Pulmonary artery endothelial cell (primary cell): Measurements from ENCODE around the gene PDILT. TPM values are rescaled to one million over a fixed set of nuclear protein-coding genes. Genes with fewer than 3 reads are reported as not detected.

Experiments used
- DNase-seq: peaks from one replicate; pipeline ENCODE4 v3.0.0-alpha.2; 2011; ENCODE audit warnings: low read depth, low spot score
- total RNA-seq: library from RNA; depleted of rRNA; stranded (reverse); fragments of >200 nt; gene quantifications from 2 replicates; pipeline ENCODE4 v1.2.3, GENCODE V29; 2014

The PDILT gene
- total RNA-seq, 1 donor from 2014 or later = not detected

DNA sequence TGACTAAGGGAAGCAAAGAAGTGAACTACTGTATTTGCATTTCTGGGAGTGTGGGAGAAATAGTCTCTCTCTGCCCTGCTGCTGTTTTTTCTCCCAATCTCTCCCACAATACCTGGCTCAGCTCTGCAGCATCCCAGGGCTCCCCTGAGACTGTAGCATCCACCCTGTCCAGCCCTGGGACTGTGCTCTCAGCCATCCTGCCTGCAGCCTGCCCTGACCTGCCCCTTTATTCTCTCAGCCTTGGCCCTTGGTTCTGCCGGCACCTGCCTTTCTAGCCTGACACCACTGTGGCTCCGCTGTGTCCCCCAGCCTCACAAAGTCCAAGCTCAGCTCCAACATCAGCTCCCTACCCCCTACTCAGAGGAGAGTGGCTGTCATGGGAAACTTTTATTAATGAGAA is 1.9 kb downstream of the PDILT start:
- DNase-seq = no peak

DNA sequence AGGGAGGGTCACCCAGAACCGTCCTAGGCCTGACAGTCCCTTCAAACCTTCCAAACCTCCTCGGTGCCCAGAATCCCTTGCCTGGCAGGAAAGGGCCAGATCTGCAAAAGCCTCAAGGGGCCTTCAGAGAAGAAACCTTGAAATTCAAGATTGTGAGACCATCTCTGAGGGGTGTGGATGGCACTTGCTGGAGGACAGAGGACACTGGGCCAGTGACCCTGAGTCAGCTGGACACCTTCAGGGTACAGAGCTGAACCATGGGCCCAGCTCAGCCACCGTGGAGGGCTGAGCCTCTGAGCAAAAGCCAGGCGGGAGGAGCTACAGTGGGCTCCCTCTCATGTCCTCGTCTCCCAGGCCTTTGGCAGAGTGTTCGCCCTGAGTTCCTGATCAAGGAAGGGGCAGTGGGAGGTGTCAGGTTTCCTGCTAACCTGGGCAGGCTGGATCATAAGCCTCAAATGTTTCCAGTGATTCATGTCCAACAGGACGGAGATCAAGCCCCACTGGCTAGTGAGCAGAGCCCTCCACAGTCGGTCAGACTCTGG is 3.0 kb downstream of the PDILT start:
- DNase-seq = no peak

DNA sequence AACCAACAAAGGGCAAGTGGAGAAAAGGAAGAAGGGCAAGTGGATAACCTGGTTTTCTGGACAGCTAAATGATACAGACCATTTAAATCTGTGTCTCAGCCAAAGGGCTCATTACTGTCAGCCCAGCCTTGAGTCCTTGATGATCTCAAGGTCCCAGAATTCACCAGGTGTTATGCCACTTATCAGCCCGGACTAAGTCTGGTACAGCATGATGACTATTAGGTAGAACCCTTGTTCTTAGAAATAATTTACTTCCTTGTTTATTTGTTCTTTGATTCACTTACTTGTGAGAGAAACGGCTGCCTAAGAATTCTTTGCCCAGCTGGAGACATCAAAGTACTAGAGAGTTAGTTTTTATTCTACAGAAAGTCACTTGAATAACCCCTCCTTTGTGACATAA is 3.5 kb downstream of the PDILT start:
- DNase-seq = no peak

DNA sequence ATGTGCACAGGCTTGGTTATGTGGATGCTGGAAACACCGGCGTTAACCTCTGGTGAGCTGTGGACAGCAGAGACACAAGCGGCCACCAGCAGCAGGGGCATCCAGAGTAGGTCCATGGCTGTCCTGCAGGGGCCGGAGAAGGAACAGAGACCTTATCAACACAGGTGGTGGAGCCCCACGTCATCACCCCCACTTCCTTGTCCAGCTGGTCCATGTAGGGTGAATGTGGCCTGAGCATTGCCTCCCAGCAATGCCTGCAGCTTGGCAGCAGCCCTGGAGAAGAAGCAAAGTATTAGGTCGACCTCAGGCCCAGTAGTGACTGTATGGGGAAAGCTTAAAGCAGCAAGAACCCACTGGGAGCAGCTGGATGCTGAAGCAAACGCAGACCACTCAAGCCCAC is 5.4 kb downstream of the PDILT start:
- DNase-seq = no peak

DNA sequence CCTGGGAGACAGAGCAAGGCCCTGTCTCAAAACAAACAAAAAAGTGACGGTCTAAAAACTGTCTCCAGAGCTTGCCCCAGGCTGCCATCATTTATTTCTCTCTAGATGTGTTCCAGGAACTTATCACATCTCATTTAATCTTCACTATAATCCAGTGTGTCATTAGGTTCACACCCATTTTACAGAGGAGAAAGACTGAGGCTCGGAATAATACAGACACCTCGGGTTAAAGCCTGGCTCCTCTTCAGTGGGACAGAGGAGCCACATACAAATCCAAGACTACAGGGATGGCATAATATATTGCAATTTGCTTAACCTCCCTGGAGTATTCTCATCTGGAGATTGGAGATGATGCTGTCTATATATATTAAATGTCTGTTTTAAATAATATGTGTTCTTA is 5.9 kb downstream of the PDILT start:
- DNase-seq = no peak

DNA sequence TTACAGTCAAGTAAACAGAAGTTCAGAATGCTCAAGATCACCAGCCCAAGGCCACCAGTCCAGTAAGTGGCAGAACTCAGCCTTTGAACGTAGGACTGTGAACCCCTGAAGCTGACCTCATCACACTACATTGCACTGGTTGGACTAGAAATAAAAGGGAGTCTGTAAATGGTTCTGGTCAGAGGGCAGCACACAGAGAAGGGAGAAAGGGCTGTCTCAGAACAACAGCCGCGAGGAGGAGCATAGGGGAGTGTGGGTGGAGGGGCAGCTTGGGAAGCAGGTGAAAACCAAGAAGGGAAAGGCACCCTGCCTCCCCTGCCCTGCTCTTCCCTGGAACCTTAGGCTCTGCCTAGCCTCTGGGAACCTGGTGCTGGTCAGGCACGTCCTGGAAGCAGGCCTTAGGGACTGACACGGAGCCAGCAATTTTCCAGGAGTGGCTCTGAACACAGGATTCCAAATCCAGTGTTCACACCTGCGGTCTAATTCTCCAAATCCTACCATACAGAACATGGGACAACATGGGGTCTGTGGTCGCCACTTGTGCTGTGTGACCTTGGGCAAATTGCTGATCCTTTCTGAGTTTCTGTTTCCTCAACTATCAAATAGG is 7.0 kb downstream of the PDILT start:
- no peak for DNase-seq

DNA sequence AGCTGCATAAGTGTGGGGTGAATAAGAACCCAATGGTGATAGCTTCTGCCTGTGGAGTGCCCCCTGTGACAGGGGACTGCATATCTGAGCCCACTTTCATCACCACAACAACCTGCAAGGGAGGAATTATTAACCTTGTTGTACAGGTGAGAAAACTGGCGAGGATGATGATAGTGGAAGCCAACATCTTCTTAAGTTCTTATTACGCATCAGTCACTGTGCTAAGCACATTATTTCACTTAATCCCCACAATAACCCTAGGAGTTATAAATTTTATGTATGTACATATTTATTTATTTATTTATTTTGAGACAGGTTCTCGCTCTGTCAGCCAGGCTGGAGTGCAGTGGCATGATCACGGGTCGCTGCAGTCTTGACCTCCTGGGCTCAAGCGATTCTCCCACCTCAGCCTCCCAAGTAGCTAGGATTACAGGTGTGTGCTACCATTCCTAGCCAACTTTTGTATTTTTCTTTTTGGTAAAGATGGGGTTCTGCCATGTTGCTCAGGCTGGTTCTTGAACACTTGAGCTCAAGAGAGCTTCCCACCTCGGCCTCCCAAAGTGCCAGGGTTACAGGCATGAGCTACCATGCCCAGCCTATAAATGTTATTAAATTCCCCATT is 7.6 kb downstream of the PDILT start:
- DNase-seq = no peak

DNA sequence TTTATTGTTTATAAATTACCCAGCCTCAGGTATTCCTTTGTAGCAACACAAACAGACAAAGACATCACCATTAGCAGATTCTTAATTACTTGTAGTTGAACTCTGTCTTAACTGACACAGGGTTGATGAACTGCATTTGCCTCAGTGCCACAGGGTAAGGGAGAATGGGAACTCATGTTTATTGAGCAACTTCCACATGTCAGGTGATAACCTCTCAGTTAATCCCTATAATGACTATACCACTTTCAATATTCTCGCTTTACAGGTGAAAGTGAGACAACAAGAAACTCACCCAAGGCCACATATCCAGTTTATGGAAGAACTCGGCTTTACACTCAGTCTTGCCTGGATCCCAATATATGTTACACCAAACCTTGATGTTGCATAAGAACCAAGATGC is 8.6 kb downstream of the PDILT start:
- DNase-seq = no peak

DNA sequence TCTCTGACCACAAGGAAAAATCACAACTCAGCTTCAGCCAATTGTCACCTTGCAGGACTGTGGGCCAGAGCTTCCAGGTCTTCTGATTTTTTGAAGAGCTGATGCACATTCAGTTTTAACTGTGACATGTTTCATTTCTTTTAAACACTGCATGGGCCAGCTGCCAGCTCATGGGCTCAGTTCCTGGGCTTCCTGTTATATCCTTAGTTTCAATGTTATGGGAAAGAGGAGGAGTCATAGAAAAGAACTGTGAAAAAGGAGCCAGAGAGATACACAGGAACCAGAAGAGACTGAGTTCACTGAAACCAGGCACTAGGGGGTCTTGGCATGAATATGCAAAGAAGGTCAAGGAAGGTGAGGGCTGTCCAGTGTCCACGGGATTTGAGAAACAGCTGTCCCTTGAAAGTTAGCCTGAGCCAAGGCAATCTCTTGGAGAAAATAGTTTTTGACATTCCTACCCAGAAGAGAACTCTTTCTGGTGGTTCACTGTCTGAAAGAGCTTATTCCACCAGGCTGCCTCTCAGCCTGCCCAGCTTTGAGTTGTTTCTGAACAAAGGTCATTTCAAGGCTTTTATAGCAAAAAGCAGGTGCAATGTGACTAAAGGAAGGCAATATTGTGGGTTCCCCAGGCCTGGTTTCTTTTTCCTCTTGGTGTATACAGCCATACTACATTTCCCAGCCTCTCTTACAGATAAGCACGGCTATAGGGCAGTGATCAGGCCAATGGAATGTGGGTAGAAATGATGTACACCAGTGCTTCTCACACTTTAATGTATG is 10.5 kb downstream of the PDILT start:
- no peak for DNase-seq

DNA sequence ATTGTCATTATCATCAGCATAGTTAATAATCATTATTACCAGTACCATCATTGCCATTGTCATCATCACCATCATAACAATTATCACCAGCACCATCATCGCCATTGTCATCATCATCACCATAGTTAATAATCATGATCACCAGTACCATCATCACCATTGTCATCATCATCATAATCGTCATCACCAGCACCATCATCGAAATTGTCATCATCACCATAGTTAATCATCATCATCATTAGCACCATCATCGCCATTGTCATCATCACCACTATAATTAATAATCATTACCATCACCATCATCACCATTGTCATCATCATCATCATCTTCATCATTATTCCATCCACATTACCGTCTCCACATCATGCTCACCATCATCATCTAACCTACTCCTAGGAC is 13.5 kb downstream of the PDILT start:
- no peak for DNase-seq

DNA sequence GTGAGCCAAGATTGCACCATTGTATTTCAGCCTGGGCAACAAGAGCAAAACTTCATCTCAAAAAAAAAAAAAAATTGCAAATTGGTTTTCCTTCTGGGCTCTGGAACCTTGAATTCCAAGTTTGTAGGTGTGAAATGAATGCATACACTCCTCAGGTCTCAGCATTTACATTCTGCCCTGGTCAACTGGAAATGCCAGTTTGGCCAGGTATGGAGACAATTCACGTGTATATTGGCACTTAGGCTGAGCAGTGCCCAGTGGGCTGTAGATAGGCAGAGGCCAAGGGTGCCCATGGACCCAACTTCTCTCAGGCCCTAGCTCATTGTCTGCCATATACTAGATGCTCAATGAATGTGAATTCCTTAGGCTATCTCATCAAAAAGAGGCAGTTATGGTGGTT is 15.7 kb downstream of the PDILT start:
- no peak for DNase-seq

DNA sequence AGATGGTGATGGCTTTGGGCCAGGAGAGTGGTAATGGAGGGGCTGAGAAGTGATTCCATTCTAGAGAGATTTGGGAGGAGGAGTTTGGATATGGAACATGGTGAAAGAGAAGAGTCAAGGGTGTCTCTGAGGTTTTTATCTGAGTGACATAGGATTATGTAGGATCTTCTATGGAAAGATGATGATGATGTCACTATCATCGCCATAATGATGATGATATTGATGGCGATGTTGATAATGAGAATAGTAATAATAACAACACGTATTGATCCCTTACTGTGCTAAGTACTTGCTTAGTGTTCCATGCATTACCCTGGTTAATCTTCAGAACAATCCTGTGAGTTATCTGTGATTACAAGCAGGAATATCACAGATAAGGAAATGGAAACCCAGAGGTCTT is 16.6 kb downstream of the PDILT start:
- DNase-seq = no peak

DNA sequence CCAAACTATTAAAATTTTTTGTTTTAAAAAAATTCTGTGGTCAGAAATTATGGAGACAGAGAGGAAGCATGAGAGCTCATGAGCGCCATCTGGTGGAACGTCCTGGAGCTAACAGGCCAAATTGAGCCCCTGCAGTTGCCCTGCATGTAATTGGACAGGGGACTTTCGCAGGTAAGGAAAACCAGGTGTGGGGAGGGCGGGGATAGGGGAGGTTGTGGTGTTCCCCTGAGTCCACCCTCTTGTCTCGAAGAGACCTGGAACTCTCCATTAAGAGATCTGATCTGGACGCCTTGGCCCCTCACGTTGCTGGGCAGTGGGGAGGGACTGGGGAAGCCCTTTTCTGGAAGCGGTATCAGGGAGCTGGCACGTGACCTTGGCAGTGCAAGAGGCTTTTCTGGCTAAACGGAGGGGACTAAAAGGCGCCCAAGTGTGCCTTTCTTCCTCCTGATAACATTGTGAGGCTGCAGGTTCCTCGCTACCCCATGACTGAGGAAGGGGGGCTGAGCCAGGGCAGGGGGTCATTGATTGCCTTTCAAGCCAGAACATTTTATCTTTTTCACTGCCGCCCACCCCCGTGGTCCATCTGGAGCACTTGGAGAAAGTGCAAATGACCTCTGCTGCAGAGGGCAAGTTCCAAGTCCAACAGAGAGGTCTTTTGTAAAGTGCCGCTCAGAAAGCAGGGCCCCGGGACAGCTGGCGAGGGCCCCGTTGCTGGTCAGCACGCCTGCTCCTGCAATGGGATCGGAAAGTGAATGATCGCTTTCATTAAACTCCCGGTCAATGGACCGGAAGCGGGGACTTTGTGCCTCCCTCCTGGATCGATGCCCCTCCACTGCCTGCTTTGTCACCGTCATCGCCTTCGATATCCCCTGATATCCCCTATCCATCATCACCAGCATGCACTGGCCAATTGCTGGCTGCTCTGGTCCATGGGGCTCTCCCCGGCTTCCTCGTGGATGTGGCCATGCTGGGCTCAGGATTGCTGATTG is 18.4 kb downstream of the PDILT start:
- no peak for DNase-seq

DNA sequence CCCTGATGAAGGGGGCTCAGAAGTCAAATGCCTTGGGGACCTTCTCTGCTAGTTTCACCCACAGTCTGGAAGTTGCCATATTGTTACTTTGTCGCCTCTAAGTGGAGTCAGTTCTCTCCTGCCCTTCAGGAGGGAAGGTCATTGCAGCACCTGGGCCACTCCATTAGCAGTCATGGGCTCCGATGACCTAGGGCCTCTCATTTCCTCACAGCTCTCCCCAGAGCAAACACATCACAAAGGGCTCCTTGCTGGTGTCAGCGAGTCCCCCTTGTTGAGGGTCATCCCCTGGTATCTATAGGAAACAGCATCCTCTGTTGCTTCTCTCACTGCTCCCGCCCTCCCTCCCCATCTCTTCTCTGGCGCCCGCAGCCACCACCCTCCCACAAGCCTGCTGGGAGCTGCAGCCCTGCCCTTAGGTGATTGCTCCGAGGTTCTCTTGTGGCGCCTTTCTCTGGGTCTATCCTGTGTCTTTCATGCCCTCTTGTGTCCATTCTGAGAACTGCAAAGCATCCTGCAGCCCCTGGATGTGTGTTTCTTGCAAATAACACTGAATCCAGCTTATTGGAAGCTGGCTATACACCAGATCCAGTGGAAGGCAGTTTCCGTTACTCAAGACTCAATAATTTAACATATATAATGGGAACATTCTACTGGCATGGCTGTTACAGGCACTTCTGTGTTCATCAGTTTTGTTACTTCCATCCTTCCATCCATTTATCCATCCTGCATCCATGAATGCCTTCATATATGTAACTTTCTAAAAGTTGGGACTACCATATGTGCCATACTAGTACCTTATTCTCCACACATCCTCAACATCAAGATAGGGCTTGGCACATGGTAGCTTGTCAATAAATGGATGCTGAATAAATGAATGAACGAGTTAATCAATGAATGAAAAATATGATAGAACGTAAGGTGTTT is 21.2 kb downstream of the PDILT start:
- DNase-seq = peak; percentile 15

DNA sequence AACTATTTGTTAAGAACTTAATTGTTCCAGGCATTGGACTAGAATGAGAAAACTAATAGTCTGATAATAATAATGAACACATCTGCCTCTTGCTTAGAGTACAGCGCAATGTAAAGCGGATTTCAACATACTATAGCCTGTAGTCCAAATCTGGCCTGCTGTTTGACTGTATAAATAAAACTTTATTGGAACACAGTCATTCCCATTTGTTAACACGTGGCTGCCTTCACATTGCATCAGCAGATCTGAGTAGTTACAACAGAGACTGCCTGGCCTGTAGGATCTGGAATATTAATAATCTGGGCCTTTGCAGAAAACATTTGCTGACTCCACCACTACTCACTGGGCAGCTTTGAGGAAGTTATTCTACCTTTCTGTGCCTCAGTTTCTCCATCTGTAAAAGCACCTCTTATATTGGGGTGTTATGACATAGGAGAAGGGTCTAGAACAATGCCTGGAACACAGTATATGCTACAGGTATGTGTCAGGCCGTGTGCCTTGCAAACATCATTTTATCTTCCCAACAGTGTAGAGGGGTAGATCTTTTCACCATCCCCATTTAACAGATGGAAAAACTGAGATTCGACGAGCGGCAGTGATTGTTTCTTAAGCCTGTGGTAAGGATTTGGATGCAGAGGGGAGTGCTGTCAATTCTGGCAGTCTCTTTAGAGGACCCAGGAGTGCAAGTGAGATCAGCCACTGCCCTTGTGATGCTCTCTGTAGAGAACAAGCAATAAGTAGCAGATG is 22.2 kb downstream of the PDILT start:
- no peak for DNase-seq

DNA sequence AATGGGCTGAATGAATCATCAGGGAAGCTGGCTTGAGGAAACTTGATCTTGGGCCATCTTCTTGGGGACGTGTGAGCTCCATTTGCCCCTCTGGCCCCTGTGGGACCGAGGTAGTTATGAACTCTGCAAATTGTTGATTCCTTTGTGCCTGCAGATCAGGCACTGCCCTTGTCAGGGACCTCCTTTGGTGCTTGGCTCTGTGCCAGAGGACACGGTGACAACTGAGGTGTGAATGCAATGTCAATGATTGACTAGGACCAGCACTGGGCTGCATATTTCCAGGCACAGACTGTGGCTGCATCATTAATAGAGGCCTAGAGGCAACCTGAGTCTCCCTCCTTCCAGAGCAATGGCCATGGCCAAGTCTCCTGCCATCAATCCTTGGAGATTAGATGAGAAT is 23.8 kb downstream of the PDILT start:
- no peak for DNase-seq

DNA sequence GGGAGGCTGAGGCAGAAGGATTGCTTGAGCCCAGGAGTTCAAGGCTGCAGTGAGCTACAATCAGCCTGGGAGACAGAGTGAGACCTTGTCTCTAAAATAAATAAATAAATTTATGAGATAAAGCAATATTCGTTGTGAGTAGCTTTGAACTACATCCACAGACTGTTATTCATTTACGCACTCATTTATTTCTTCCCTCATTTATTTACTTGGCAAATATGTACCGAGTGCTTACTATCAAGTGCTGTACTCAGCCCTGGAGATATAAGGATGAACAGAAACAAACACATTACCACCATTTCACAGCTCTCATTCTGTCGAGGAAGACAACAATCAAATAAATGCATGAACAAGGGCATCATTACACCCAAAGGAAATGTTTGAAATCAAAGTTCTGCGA is 27.4 kb downstream of the PDILT start:
- no peak for DNase-seq

DNA sequence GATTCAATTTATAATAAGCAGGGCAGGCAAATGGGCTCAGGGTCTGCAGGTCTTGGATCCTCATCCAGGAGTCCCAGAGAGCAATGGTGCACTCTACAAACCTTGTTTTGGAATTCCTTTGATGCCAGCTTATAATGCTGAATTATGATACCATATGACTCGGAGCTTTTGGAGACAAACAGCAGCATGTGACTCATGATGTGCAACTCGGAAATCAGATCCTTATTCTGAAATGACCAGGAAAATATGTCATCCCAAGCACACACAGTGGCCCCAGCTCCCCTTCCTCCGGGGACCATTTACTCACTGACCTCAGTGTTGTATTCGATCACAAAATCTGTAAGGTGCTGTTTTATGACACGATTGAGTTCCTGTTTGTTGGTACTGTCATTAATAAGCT is 31.8 kb downstream of the PDILT start:
- no peak for DNase-seq

DNA sequence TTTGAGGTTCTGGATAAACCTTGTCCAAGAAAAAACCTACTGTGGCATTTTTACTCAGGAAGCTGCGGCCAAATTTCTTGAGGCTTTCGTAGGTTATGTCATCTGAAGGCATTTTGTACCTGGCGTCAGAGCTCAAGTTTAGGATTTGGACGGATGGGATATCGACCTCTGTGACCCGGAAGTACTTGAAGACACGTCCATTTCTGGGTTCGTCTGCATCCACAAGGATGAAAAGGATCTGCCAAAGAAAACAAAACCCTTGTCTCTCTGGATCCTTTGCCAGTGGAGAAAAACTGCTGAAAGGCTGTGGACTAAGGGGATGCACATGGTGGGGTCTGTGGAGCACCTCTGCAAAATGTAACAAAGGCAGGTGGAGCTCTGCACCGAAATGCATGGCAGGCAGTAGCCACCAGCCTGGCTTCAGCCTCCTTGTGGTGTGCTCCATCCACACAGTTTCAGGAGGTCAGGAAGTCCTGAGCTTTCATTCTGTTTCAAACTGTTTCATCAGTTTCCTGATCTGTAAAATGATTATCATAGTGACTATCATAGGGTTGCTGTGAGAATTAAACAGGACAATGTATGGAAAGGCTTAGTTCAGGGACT is 35.0 kb downstream of the PDILT start:
- DNase-seq = no peak
